ENCODE data around the gene GH2.

DNA sequence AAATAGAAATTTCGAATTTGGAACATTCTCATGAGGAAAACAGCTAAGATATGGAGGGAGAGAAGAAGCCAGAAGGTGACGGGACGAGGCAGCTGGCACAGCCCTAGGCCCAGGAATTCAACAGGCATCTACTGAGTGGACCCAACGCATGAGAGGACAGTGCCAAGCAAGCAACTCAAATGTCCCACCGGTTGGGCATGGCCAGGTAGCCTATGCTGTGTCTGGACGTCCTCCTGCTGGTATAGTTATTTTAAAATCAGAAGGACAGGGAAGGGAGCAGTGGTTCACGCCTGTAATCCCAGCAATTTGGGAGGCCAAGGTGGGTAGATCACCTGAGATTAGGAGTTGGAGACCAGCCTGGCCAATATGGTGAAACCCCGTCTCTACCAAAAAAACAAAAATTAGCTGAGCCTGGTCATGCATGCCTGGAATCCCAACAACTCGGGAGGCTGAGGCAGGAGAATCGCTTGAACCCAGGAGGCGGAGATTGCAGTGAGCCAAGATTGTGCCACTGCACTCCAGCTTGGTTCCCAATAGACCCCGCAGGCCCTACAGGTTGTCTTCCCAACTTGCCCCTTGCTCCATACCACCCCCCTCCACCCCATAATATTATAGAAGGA, 34.9 kb upstream of the GH2 start:
- TF ChIP-seq, protein P1, sequence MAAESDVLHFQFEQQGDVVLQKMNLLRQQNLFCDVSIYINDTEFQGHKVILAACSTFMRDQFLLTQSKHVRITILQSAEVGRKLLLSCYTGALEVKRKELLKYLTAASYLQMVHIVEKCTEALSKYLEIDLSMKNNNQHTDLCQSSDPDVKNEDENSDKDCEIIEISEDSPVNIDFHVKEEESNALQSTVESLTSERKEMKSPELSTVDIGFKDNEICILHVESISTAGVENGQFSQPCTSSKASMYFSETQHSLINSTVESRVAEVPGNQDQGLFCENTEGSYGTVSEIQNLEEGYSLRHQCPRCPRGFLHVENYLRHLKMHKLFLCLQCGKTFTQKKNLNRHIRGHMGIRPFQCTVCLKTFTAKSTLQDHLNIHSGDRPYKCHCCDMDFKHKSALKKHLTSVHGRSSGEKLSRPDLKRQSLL (tag by site-specific recombination; IDR thresholded peaks at IDR 0.05) = no peak
- TF ChIP-seq PRDM1 (tag by site-specific recombination; IDR thresholded peaks at IDR 0.05) (no peak), ZSCAN16 (tag by site-specific recombination; IDR thresholded peaks at IDR 0.05) (no peak), ZNF175 (tag by site-specific recombination; IDR thresholded peaks at IDR 0.05) (no peak)
- TF ChIP-seq, protein P2, sequence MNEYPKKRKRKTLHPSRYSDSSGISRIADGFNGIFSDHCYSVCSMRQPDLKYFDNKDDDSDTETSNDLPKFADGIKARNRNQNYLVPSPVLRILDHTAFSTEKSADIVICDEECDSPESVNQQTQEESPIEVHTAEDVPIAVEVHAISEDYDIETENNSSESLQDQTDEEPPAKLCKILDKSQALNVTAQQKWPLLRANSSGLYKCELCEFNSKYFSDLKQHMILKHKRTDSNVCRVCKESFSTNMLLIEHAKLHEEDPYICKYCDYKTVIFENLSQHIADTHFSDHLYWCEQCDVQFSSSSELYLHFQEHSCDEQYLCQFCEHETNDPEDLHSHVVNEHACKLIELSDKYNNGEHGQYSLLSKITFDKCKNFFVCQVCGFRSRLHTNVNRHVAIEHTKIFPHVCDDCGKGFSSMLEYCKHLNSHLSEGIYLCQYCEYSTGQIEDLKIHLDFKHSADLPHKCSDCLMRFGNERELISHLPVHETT (tag by site-specific recombination; IDR thresholded peaks at IDR 0.05) = no peak
- TF ChIP-seq, protein P3, sequence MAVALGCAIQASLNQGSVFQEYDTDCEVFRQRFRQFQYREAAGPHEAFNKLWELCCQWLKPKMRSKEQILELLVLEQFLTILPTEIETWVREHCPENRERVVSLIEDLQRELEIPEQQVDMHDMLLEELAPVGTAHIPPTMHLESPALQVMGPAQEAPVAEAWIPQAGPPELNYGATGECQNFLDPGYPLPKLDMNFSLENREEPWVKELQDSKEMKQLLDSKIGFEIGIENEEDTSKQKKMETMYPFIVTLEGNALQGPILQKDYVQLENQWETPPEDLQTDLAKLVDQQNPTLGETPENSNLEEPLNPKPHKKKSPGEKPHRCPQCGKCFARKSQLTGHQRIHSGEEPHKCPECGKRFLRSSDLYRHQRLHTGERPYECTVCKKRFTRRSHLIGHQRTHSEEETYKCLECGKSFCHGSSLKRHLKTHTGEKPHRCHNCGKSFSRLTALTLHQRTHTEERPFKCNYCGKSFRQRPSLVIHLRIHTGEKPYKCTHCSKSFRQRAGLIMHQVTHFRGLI (tag by site-specific recombination; IDR thresholded peaks at IDR 0.05) = no peak
- TF ChIP-seq, protein P4, sequence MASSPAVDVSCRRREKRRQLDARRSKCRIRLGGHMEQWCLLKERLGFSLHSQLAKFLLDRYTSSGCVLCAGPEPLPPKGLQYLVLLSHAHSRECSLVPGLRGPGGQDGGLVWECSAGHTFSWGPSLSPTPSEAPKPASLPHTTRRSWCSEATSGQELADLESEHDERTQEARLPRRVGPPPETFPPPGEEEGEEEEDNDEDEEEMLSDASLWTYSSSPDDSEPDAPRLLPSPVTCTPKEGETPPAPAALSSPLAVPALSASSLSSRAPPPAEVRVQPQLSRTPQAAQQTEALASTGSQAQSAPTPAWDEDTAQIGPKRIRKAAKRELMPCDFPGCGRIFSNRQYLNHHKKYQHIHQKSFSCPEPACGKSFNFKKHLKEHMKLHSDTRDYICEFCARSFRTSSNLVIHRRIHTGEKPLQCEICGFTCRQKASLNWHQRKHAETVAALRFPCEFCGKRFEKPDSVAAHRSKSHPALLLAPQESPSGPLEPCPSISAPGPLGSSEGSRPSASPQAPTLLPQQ (tag by site-specific recombination; IDR thresholded peaks at IDR 0.05) = no peak
